ENCODE data around the gene HEXIM2. TPM values are rescaled to one million over a fixed set of nuclear protein-coding genes. Genes with fewer than 3 reads are reported as not detected.

The HEXIM2 gene
- total RNA-seq, 1 experiment from 2014 or later = 22.4 TPM

GRCh38 chr17:45136846-45137560, 24.7 kb upstream of the HEXIM2 start:
- H3K79me2 ChIP-seq (ENCODE audit: low read depth) = peaks cover 8% of the 10 kb centered on the region; the same call in 1 of the 2 replicates
- no peak overlapping the region for H3K27ac ChIP-seq
- ChIA-PET POLR2A (ENCODE audit: unreplicated experiment) (no interaction called here), CTCF (interaction anchor here (0.6 kb wide), 1 partner anchor 34 kb away, joined by 4 read pairs; no protein-coding TSS in a partner anchor)
- H3K36me3 ChIP-seq (ENCODE audit: low read depth) = no peaks in the 10 kb centered on the region
- no TSS peak for BruUV-seq (replicated peaks)
- no peak overlapping the region for H2AFZ ChIP-seq
- no peak for TF ChIP-seq CTCF (conservative IDR thresholded peaks at IDR 0.05)
- TF ChIP-seq EZH2 (IDR thresholded peaks at IDR 0.05; ENCODE audit: low read depth) = no peak
- no peaks in the 10 kb centered on the region for H3K9me2 ChIP-seq (ENCODE audit: insufficient read depth)
- no peak for DNase-seq
- no peaks in the 10 kb centered on the region for H3K27me3 ChIP-seq (ENCODE audit: insufficient read depth, low read depth)
- H3F3A ChIP-seq (ENCODE audit: insufficient read depth, low read depth) = peaks cover 30% of the 10 kb centered on the region; the same call in 1 of the 2 replicates
- no peaks in the 10 kb centered on the region for H4K20me1 ChIP-seq (ENCODE audit: insufficient read depth)
- intact Hi-C loops (cut with micrococcal nuclease; ENCODE audit: unreplicated experiment) = loop anchor here (10.0 kb wide), 1 partner anchor 178 kb away; the partner anchor contains the start of gene MAP3K14
- H3K4me1 ChIP-seq (replicated peaks; ENCODE audit: insufficient read depth) = peaks cover 8% of the 10 kb centered on the region
- no peaks in the 10 kb centered on the region for H3K9me3 ChIP-seq (ENCODE audit: insufficient read depth, low read depth)
- H3K4me2 ChIP-seq = no peak overlapping the region
- H3K4me3 ChIP-seq = no peak overlapping the region

GRCh38 chr17:45137561-45138305, 23.9 kb upstream of the HEXIM2 start:
- Histone ChIP-seq H3K27me3 (ENCODE audit: insufficient read depth, low read depth) (no peaks in the 10 kb centered on the region), H3K4me1 (replicated peaks; ENCODE audit: insufficient read depth) (peaks cover 8% of the 10 kb centered on the region), H3K36me3 (ENCODE audit: low read depth) (no peaks in the 10 kb centered on the region), H4K20me1 (ENCODE audit: insufficient read depth) (no peaks in the 10 kb centered on the region), H3F3A (ENCODE audit: insufficient read depth, low read depth) (peaks cover 28% of the 10 kb centered on the region; the same call in 1 of the 2 replicates), H3K79me2 (ENCODE audit: low read depth) (peaks cover 8% of the 10 kb centered on the region; the same call in 1 of the 2 replicates), H3K4me3 (no peak overlapping the region), H3K9me3 (ENCODE audit: insufficient read depth, low read depth) (no peaks in the 10 kb centered on the region), H3K27ac (no peak overlapping the region), H3K9me2 (ENCODE audit: insufficient read depth) (no peaks in the 10 kb centered on the region), H2AFZ (no peak overlapping the region), H3K4me2 (no peak overlapping the region)
- DNase-seq = no peak
- intact Hi-C loops (cut with micrococcal nuclease; ENCODE audit: unreplicated experiment) = loop anchor here (10.0 kb wide), 1 partner anchor 177 kb away; the partner anchor contains the start of gene MAP3K14
- ChIA-PET POLR2A (ENCODE audit: unreplicated experiment) (no interaction called here), CTCF (interaction anchor here (0.6 kb wide), 2 partner anchors 33 to 348 kb away, joined by 4 to 11 read pairs; no protein-coding TSS in a partner anchor)
- BruUV-seq (replicated peaks) = no TSS peak
- TF ChIP-seq CTCF (conservative IDR thresholded peaks at IDR 0.05) = no peak
- no peak for TF ChIP-seq EZH2 (IDR thresholded peaks at IDR 0.05; ENCODE audit: low read depth)

GRCh38 chr17:45138911-45139532, 22.7 kb upstream of the HEXIM2 start:
- Histone ChIP-seq H2AFZ (no peak overlapping the region), H3F3A (ENCODE audit: insufficient read depth, low read depth) (peaks cover 21% of the 10 kb centered on the region), H3K9me3 (ENCODE audit: insufficient read depth, low read depth) (no peaks in the 10 kb centered on the region), H3K9me2 (ENCODE audit: insufficient read depth) (no peaks in the 10 kb centered on the region), H3K4me1 (replicated peaks; ENCODE audit: insufficient read depth) (peaks cover 8% of the 10 kb centered on the region), H3K4me3 (no peak overlapping the region), H3K4me2 (no peak overlapping the region), H3K27ac (no peak overlapping the region), H4K20me1 (ENCODE audit: insufficient read depth) (no peaks in the 10 kb centered on the region), H3K36me3 (ENCODE audit: low read depth) (no peaks in the 10 kb centered on the region), H3K27me3 (ENCODE audit: insufficient read depth, low read depth) (no peaks in the 10 kb centered on the region), H3K79me2 (ENCODE audit: low read depth) (peaks cover 8% of the 10 kb centered on the region; the same call in 1 of the 2 replicates)
- intact Hi-C loops (cut with micrococcal nuclease; ENCODE audit: unreplicated experiment) = loop anchor here (10.0 kb wide), 1 partner anchor 176 kb away; the partner anchor contains the start of gene MAP3K14
- DNase-seq = no peak
- ChIA-PET POLR2A (ENCODE audit: unreplicated experiment) (interaction anchor here (0.8 kb wide), 1 partner anchor 81 kb away, joined by 3 read pairs; no protein-coding TSS in a partner anchor), CTCF (interaction anchor here (0.7 kb wide), 1 partner anchor 58 kb away, joined by 7 read pairs; no protein-coding TSS in a partner anchor)
- no peak for TF ChIP-seq EZH2 (IDR thresholded peaks at IDR 0.05; ENCODE audit: low read depth)
- no peak for TF ChIP-seq CTCF (conservative IDR thresholded peaks at IDR 0.05)
- BruUV-seq (replicated peaks) = no TSS peak

All from PC-9 (cell line).